Small intestine (tissue), 7 donors: Measurements from ENCODE around the gene CFAP65. TPM values are rescaled to one million over a fixed set of nuclear protein-coding genes. Genes with fewer than 3 reads are reported as not detected.

Source experiments
- DNase-seq, 2 donors: peaks; one replicate each; pipeline versions ENCODE4 v3.0.0 to v3.0.0-alpha.2; 2013
- FAIRE-seq: peaks from 2 replicates; lab custom pipeline; 2012; peaks lifted over from hg19 to GRCh38; lab: Jason Lieb, UNC
- H3K27ac ChIP-seq, 3 donors: one replicate each; pipeline ENCODE4 v1.5.1; 2013; ENCODE audit warnings: low read length in 2 of 3, mild to moderate bottlenecking in 2 of 3, control low read depth in 1 of 3, inconsistent platforms in 1 of 3, low read depth in 1 of 3, moderate library complexity in 1 of 3
- H3K27me3 ChIP-seq, 3 donors: one replicate each; pipeline ENCODE4 v1.6.1; 2013; ENCODE audit warnings: low read length in 3 of 3, inconsistent platforms in 1 of 3; ENCODE audit not compliant: control insufficient read depth in 3 of 3, insufficient read depth in 3 of 3
- H3K36me3 ChIP-seq, 3 donors: one replicate each; pipeline ENCODE4 v1.6.1; 2013; ENCODE audit warnings: low read length in 3 of 3, inconsistent platforms in 1 of 3, low read depth in 1 of 3, mild to moderate bottlenecking in 1 of 3, moderate library complexity in 1 of 3; ENCODE audit not compliant: control insufficient read depth in 3 of 3, insufficient read depth in 2 of 3
- H3K4me1 ChIP-seq, 3 donors: one replicate each; pipeline ENCODE4 v1.6.1; 2013; ENCODE audit warnings: low read length in 2 of 3, inconsistent platforms in 1 of 3, low read depth in 1 of 3, mild to moderate bottlenecking in 1 of 3, moderate library complexity in 1 of 3; ENCODE audit not compliant: control insufficient read depth in 3 of 3, insufficient read depth in 2 of 3
- H3K4me3 ChIP-seq, 3 donors: one replicate each; pipeline ENCODE4 v1.5.1; 2013; ENCODE audit warnings: low read length in 3 of 3, control low read depth in 1 of 3, inconsistent platforms in 1 of 3, low read depth in 1 of 3, mild to moderate bottlenecking in 1 of 3, moderate library complexity in 1 of 3
- H3K9me3 ChIP-seq, 2 donors: one replicate each; pipeline ENCODE4 v1.6.1; 2013; ENCODE audit warnings: low read depth in 1 of 2, low read length in 1 of 2; ENCODE audit not compliant: control insufficient read depth in 2 of 2, insufficient read depth in 1 of 2
- WGBS, 3 donors: extraction: QIAGEN DNeasy Blood & Tissue Kit; methylation state at CpG; one replicate each; pipeline ENCODE4 v1.1.7; 2013; 5-methylcytosine and 5-hydroxymethylcytosine counted together
- polyA plus RNA-seq, 4 donors: library from polyadenylated mRNA; stranded (reverse) in 3 of 4; unstranded in 1 of 4; fragments of 200-250 nt in 3 of 4; fragments of 120-200 nt in 1 of 4; gene quantifications; one replicate each; pipeline versions ENCODE4 v1.2.1 to v1.2.3, GENCODE V29; 2013
- donor health status: healthy with polysubstance abuse.
- donor health status: control.
- donor health status: control.
- donor health status: Bipolar disorder and iron deficiency.
- donor health status: healthy.

Gene CFAP65
- polyA plus RNA-seq, 4 donors: 0.06 to 4.3 (median 1.1) TPM; not detected in 1

DNA sequence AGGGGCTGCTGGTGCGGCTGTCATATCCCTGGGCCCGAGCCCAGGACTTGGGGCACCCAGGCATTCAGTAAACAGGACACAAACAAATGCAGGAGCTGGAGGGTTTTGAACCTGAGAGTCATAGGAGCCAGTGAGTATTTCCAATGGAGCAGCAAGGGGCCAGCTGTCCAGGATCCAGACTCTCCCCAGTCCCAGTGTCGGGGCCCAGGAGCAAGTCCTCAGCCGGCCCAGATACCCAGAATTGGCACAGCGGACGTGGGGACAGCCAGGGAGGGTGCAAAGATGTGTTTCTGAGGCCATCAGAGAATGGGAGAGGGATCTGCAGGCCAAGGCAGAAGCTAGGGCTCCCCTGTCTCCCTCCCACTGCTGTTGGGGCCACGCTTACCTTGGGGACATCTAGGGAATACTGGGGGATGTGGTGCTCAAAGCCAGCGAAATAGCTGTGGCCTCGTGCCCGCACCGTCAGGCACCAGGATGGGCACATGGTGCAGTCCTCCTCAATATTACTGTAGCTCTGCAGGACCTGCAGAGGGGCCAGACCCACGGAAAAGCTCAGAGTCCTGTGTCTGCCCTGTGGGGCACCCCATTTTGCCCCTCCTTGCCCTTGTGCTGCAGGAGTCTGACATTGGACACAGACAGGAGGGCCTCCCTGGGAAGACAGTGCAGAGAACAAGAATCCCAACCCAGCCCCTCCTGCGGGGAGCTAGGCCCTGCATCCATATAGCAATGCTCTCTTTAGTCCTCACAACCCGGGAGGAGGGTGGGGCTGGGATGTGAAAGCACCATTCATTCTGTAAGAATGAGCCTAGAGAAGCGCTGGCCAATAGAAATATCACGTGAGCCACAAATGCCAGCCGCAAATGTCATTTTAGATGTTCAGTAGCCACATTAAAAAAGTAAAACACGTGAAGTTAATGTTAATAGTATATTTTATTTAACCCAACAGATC lies 15.4 kb downstream of the CFAP65 start:
- FAIRE-seq: no peak
- WGBS, 3 donors: 75 to 83% (median 79%) methylated on average over 18 of the region's 18 CpGs

DNA sequence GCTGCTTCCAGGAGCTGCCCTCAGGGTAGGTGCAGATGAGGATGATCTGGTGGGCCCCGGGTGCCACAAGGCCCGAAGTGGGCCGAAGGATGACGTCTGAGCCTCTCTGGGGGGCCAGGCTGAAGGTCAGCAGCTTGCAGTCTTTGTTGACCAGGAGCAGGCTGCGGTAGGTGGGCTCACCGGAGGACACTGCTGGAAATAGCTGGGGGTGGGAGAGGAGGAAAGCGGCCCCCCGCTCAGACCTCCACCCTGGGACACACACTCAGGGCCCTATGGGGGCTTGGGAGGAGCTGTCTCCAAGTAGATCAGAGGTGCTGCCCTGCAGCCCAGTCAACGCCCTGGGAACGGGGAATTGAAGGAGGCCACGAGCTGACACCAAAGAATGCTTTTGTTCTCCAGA lies 17.3 kb downstream of the CFAP65 start:
- FAIRE-seq: no peak
- H3K9me3 ChIP-seq: no peaks in the 10 kb centered on the region
- no peaks in the 10 kb centered on the region for H3K4me1 ChIP-seq
- DNase-seq: no peak
- no peak overlapping the region for H3K27ac ChIP-seq
- peaks cover 0 to 4% (median 0%) of the 10 kb centered on the region in 3 donors for H3K36me3 ChIP-seq
- WGBS, 3 donors: 78 to 88% (median 87%) methylated on average over 11 of the region's 11 CpGs
- no peak overlapping the region for H3K4me3 ChIP-seq
- no peaks in the 10 kb centered on the region for H3K27me3 ChIP-seq

More for the DNA sequence above, 15.4 kb downstream of the CFAP65 start:
- no peak overlapping the region for H3K4me3 ChIP-seq
- peaks cover 0 to 2% (median 0%) of the 10 kb centered on the region in 3 donors for H3K4me1 ChIP-seq
- DNase-seq: no peak
- no peaks in the 10 kb centered on the region for H3K27me3 ChIP-seq
- no peaks in the 10 kb centered on the region for H3K9me3 ChIP-seq
- no peak overlapping the region for H3K27ac ChIP-seq
- H3K36me3 ChIP-seq: peaks cover 0 to 6% (median 0%) of the 10 kb centered on the region in 3 donors

DNA sequence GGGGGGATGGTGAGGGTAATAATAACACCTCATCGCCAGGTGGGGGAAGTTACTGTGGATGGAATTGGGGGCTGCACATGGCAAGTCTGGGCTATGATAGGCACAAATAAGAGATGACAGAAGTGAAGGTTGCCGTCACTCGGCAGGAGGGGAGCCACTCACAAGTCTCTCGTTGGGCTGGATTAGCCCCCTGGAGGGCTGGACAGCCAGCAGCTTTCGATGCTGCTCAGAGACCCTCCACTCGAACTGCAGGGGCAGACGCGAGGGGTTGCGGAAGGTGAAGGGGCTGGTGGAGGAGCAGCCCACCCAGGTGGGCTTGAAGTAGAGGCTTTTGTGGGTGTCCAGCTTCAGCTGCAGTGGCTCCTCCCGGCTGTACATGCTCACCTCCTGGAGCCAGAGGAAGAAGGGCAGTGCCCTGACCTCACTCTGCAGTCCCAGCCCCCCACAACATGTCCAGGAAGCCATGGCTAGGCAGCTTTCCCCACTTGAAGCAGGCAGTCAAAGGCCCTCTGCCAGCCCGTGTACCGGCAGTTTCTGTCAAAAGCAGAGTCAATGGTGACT lies 18.2 kb downstream of the CFAP65 start:
- FAIRE-seq (no peak), DNase-seq (no peak)
- no peaks in the 10 kb centered on the region for H3K27me3 ChIP-seq
- H3K4me3 ChIP-seq: no peak overlapping the region
- no peaks in the 10 kb centered on the region for H3K4me1 ChIP-seq
- no peak overlapping the region for H3K27ac ChIP-seq
- 77 to 84% (median 83%) methylated on average over 12 of the region's 12 CpGs for WGBS, 3 donors
- H3K9me3 ChIP-seq: no peaks in the 10 kb centered on the region
- peaks cover 0 to 3% (median 0%) of the 10 kb centered on the region in 3 donors for H3K36me3 ChIP-seq

DNA sequence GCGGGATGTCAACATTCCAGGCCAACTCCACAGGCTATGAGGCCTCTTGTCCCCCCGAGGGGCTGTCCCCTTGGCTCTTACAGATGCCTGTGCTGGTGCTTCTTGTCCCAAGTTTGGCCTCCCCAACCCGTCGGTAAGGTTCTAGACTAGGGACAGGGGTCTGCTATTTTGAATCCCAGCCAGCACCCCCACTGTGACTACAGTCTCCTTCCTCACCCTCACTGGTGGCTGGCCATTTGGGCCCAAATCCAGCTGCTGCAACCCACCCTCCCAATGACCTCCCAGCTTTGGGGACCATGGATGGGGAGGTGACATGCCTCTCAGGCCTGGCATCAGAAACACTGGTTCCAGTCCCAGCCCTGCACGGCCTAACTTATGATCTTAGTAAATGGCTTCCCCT lies 18.7 kb downstream of the CFAP65 start:
- WGBS, 3 donors: 83 to 85% (median 83%) methylated on average over 5 of the region's 5 CpGs
- DNase-seq (no peak), FAIRE-seq (no peak)
- Histone ChIP-seq H3K36me3 (no peaks in the 10 kb centered on the region), H3K4me3 (no peak overlapping the region), H3K9me3 (no peaks in the 10 kb centered on the region), H3K27me3 (no peaks in the 10 kb centered on the region), H3K4me1 (no peaks in the 10 kb centered on the region), H3K27ac (no peak overlapping the region)

DNA sequence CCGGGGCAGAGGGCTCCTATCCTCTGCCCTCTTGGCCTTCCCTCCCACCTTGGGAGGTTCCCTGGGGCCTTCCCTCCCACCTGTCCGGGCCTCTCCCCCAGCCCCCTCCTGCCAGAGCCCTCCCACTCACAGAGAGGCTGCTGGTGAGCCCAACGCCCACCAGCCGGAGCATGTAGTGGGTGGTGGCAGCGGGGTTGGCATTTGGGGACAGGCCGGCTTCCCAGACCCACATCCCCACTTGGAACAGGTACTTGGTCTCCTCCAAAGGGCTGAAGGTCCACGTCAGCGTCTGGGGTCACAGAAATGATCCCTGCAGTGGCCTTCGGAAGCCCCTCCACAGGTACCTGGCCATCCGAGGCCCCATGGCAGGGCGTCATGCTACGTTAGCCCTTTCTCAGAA lies 19.3 kb downstream of the CFAP65 start:
- no peaks in the 10 kb centered on the region for H3K27me3 ChIP-seq
- no peak overlapping the region for H3K27ac ChIP-seq
- no peaks in the 10 kb centered on the region for H3K36me3 ChIP-seq
- FAIRE-seq (no peak), DNase-seq (no peak)
- no peak overlapping the region for H3K4me3 ChIP-seq
- H3K9me3 ChIP-seq: no peaks in the 10 kb centered on the region
- H3K4me1 ChIP-seq: no peaks in the 10 kb centered on the region
- 80 to 86% (median 83%) methylated on average over 9 to 12 of the region's 12 CpGs for WGBS, 3 donors

DNA sequence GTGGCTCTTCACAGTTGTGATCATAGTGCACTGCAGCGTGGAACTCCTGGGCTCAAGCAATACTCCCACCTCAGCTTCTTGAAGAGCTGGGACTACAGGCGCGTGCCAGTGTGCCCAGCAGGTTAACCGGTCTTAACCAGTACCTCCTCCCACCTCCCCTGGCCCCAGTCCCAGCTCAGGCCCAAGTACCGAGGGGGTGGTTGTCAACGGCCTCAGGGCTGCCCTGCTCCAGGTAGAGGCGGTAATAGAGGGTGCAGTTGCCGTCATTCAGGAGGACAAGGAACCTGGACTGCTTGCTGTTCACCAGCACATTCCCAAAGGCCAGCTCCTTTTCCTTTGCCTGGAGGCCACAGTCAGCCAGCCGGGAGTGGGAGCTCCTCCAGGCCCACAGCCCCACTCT lies 19.7 kb downstream of the CFAP65 start:
- Histone ChIP-seq H3K9me3 (no peaks in the 10 kb centered on the region), H3K27ac (no peak overlapping the region), H3K36me3 (no peaks in the 10 kb centered on the region), H3K4me3 (no peak overlapping the region), H3K4me1 (no peaks in the 10 kb centered on the region), H3K27me3 (no peaks in the 10 kb centered on the region)
- DNase-seq: no peak
- 69 to 81% (median 76%) methylated on average over 9 of the region's 9 CpGs for WGBS, 3 donors
- no peak for FAIRE-seq

DNA sequence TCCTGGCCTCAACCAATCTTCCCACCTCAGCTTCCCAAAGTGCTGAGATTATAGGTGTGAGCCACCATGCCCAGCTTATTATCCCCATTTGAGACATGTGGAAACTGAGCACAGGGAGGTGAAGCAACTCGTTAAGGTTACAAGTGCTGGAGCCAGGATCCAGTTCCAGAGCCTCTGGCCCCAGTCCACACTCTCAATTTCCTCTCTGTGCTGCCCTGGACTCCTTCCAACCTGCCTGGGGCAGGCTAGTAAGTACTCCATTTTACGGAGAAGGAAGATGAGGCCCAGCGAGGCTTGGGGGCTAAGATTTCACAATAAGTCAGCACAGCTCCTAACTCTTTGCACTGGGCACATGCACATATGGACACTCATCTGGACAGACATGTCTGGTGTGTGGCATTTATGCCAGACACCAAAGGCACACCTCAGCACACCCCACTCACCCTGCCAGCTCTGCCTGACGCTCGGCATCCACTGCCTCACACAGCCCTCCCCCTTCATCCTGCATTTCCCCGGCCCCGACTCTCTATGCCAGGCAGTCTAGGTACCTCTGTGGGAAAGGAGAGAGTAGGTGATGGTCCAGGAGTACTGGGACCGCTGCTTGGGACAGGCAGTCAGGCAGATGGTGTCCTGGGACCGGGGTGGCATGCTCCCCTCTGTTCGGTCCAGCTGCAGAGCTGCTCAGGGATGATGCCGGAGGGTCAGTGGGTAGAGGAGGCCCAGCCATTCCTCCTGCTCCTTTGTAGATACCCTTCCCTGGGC lies 20.5 kb downstream of the CFAP65 start:
- Histone ChIP-seq H3K4me1 (no peaks in the 10 kb centered on the region), H3K9me3 (no peaks in the 10 kb centered on the region), H3K27me3 (no peaks in the 10 kb centered on the region), H3K27ac (no peak overlapping the region), H3K4me3 (no peak overlapping the region), H3K36me3 (no peaks in the 10 kb centered on the region)
- no peak for FAIRE-seq
- DNase-seq: no peak
- WGBS, 3 donors: 71 to 76% (median 75%) methylated on average over 11 of the region's 11 CpGs

DNA sequence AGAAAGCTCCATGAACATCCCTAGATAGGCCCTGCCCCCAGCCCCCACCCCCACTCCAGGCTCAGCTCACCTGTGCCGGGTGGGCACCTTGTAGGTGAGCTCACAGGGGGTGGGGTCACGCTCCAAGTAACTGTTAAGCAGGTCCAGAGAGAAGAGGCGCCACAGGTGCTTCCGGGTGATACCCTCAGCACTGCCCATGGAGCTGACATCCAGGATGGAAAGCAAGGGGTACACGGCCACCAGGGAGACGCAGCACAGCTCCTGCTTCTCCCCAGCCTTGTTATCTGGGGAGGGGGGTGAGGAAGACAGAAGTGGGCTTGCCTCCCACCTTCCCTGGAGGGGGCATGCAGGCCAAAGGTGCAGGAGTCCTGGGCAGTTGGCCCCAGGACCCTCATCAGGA lies 21.9 kb downstream of the CFAP65 start:
- Histone ChIP-seq H3K4me1 (no peaks in the 10 kb centered on the region), H3K27ac (no peak overlapping the region), H3K4me3 (no peak overlapping the region), H3K27me3 (peaks cover 0 to 3% (median 0%) of the 10 kb centered on the region in 3 donors), H3K9me3 (no peaks in the 10 kb centered on the region), H3K36me3 (no peaks in the 10 kb centered on the region)
- 71 to 83% (median 80%) methylated on average over 6 of the region's 6 CpGs for WGBS, 3 donors
- no peak for FAIRE-seq
- DNase-seq: no peak
